H9 (cell line): ENCODE measurements around the gene PRDM11. TPM values are rescaled to one million over a fixed set of nuclear protein-coding genes. Genes with fewer than 3 reads are reported as not detected.

Source experiments
- DNase-seq: peaks from one replicate; pipeline ENCODE4 v3.0.0-alpha.2; 2017
- H2AFZ ChIP-seq: one replicate; pipeline ENCODE4 v1.6.1; 2013; ENCODE audit warnings: mild to moderate bottlenecking, low read length, control low read depth, moderate library complexity
- H2AK5ac ChIP-seq: 2 replicates; pipeline ENCODE4 v1.6.1; 2013; ENCODE audit warnings: low read length, control low read depth, mixed read lengths; ENCODE audit not compliant: insufficient read length
- H2BK120ac ChIP-seq: one replicate; pipeline ENCODE4 v1.6.1; 2013; ENCODE audit warnings: low read depth, mild to moderate bottlenecking, low read length, control low read depth, inconsistent platforms; ENCODE audit not compliant: poor library complexity, severe bottlenecking
- H2BK12ac ChIP-seq: 2 replicates; pipeline ENCODE4 v1.6.1; 2013; ENCODE audit warnings: low read length, control low read depth, mixed read lengths, low read depth; ENCODE audit not compliant: insufficient read length
- H2BK15ac ChIP-seq: 2 replicates; pipeline ENCODE4 v1.6.1; 2013; ENCODE audit warnings: low read depth, low read length, control low read depth
- H2BK20ac ChIP-seq: one replicate; pipeline ENCODE4 v1.6.1; 2013; ENCODE audit warnings: low read depth, mild to moderate bottlenecking, low read length, control low read depth, inconsistent platforms; ENCODE audit not compliant: poor library complexity, severe bottlenecking
- H2BK5ac ChIP-seq: 2 replicates; pipeline ENCODE4 v1.6.1; 2013; ENCODE audit warnings: low read length, control low read depth, mixed read lengths; ENCODE audit not compliant: insufficient read length
- H3K14ac ChIP-seq: 2 replicates; pipeline ENCODE4 v1.6.1; 2013; ENCODE audit warnings: low read length, control low read depth; ENCODE audit not compliant: insufficient read depth
- H3K18ac ChIP-seq: 2 replicates; pipeline ENCODE4 v1.6.1; 2013; ENCODE audit warnings: low read depth, mild to moderate bottlenecking, mixed read lengths, low read length, control low read depth; ENCODE audit not compliant: insufficient read length
- H3K23ac ChIP-seq: 2 replicates; pipeline ENCODE4 v1.6.1; 2013; ENCODE audit warnings: low read length, control low read depth, mixed read lengths, low read depth; ENCODE audit not compliant: insufficient read length
- H3K23me2 ChIP-seq: 2 replicates; pipeline ENCODE4 v1.6.1; 2013; ENCODE audit warnings: low read depth, mild to moderate bottlenecking, mixed read lengths, low read length, control low read depth; ENCODE audit not compliant: insufficient read length, poor library complexity, severe bottlenecking
- H3K27ac ChIP-seq: 2 replicates; pipeline ENCODE4 v1.5.1; 2013; ENCODE audit warnings: low read length, control low read depth, mixed read lengths, low read depth; ENCODE audit not compliant: insufficient read length
- H3K27me3 ChIP-seq: 2 replicates; pipeline ENCODE4 v1.6.1; 2013; ENCODE audit warnings: low read length, control low read depth, inconsistent platforms; ENCODE audit not compliant: insufficient read depth
- H3K4ac ChIP-seq: 2 replicates; pipeline ENCODE4 v1.6.1; 2013; ENCODE audit warnings: low read depth, mild to moderate bottlenecking, control low read depth, inconsistent platforms, low read length, moderate library complexity
- H3K4me1 ChIP-seq: 2 replicates; pipeline ENCODE4 v1.6.1; 2013; ENCODE audit warnings: low read length, control low read depth, inconsistent platforms; ENCODE audit not compliant: insufficient read depth
- H3K4me2 ChIP-seq: 2 replicates; pipeline ENCODE4 v1.6.1; 2013; ENCODE audit warnings: low read length, control low read depth, mixed read lengths; ENCODE audit not compliant: insufficient read length, insufficient read depth
- H3K56ac ChIP-seq: 2 replicates; pipeline ENCODE4 v1.6.1; 2013; ENCODE audit warnings: low read depth, mild to moderate bottlenecking, mixed read lengths, low read length, control low read depth; ENCODE audit not compliant: insufficient read length
- H3K79me1 ChIP-seq: 2 replicates; pipeline ENCODE4 v1.6.1; 2013; ENCODE audit warnings: low read depth, mild to moderate bottlenecking, moderate library complexity, low read length, control low read depth, inconsistent platforms; ENCODE audit not compliant: insufficient read depth, poor library complexity, severe bottlenecking
- H3K79me2 ChIP-seq: 2 replicates; pipeline ENCODE4 v1.6.1; 2013; ENCODE audit warnings: low read length, control low read depth, inconsistent platforms; ENCODE audit not compliant: insufficient read depth
- H3K9ac ChIP-seq: 2 replicates; pipeline ENCODE4 v1.6.1; 2013; ENCODE audit warnings: low read length, control low read depth, mixed read lengths; ENCODE audit not compliant: insufficient read length; ENCODE audit errors: extremely low read depth
- H3K9me3 ChIP-seq: one replicate; pipeline ENCODE4 v1.6.1; 2013; ENCODE audit warnings: low read depth, low read length, inconsistent platforms; ENCODE audit not compliant: control insufficient read depth
- H3T11ph ChIP-seq: one replicate; pipeline ENCODE4 v1.6.1; 2013; ENCODE audit warnings: mild to moderate bottlenecking, low read length, control low read depth, inconsistent platforms
- H4K20me1 ChIP-seq: one replicate; pipeline ENCODE4 v1.6.1; 2013; ENCODE audit not compliant: control insufficient read depth, insufficient read length, insufficient read depth
- H4K5ac ChIP-seq: 2 replicates; pipeline ENCODE4 v1.6.1; 2013; ENCODE audit warnings: low read depth, mild to moderate bottlenecking, mixed read lengths, low read length, control low read depth; ENCODE audit not compliant: insufficient read length
- H4K8ac ChIP-seq: replicated peaks from 2 replicates; pipeline ENCODE4 v1.6.1; 2013; ENCODE audit warnings: low read length, control low read depth, mixed read lengths, low read depth; ENCODE audit not compliant: insufficient read length
- H4K91ac ChIP-seq: 2 replicates; pipeline ENCODE4 v1.6.1; 2013; ENCODE audit warnings: low read depth, mild to moderate bottlenecking, moderate library complexity, mixed read lengths, low read length, control low read depth; ENCODE audit not compliant: insufficient read length
- H3K27ac Mint-ChIP-seq, 3 experiments: 2 replicates in 2 of 3; 3 replicates in 1 of 3; pipeline ENCODE4 v1.8.0; 2020 to 2021; ENCODE audit warnings: mixed read lengths in 3 of 3, mild to moderate bottlenecking in 1 of 3, moderate library complexity in 1 of 3
- H3K27me3 Mint-ChIP-seq: 2 replicates; pipeline ENCODE4 v1.8.0; 2021; ENCODE audit warnings: low read depth, mild to moderate bottlenecking, moderate library complexity, mixed read lengths
- H3K36me3 Mint-ChIP-seq, 3 experiments: 2 replicates in 2 of 3; 3 replicates in 1 of 3; pipeline ENCODE4 v1.8.0; 2020 to 2021; ENCODE audit warnings: low read depth in 3 of 3, mixed read lengths in 3 of 3; ENCODE audit not compliant: insufficient read depth in 1 of 3
- H3K4me1 Mint-ChIP-seq, 2 experiments: 2 replicates each; pipeline ENCODE4 v1.8.0; 2020; ENCODE audit warnings: mixed read lengths in 2 of 2
- H3K4me3 Mint-ChIP-seq, 2 experiments: 2 replicates in 1 of 2; 3 replicates in 1 of 2; pipeline ENCODE4 v1.8.0; 2020 to 2021; ENCODE audit warnings: mild to moderate bottlenecking in 2 of 2, mixed read lengths in 2 of 2, moderate library complexity in 1 of 2
- H3K9me3 Mint-ChIP-seq, 2 experiments: 2 replicates in 1 of 2; 3 replicates in 1 of 2; pipeline ENCODE4 v1.8.0; 2020; ENCODE audit warnings: mild to moderate bottlenecking in 2 of 2, mixed read lengths in 2 of 2, moderate library complexity in 1 of 2
- WGBS: extraction: QIAGEN DNeasy Blood & Tissue Kit; methylation state at CpG from one replicate; pipeline ENCODE4 v1.1.7; 2013; ENCODE audit warnings: missing lambda C conversion rate, low lambda C conversion rate, mixed read lengths; ENCODE audit not compliant: insufficient read length; ENCODE audit errors: extremely low coverage; 5-methylcytosine and 5-hydroxymethylcytosine counted together
- total RNA-seq: library from RNA; stranded (reverse); gene quantifications from 2 replicates; pipeline ENCODE4 v1.2.1, GENCODE V29; 2021
- TF ChIP-seq, protein P1 (sequence below): fragments of 200-600 bp; sonication (generic); conservative IDR thresholded peaks from 3 replicates; pipeline ENCODE4 v1.8.0; 2021; ENCODE audit warnings: antibody characterized with exemption, mild to moderate bottlenecking

The PRDM11 gene
- total RNA-seq, 1 experiment from 2014 or later = 11.5 TPM

DNA sequence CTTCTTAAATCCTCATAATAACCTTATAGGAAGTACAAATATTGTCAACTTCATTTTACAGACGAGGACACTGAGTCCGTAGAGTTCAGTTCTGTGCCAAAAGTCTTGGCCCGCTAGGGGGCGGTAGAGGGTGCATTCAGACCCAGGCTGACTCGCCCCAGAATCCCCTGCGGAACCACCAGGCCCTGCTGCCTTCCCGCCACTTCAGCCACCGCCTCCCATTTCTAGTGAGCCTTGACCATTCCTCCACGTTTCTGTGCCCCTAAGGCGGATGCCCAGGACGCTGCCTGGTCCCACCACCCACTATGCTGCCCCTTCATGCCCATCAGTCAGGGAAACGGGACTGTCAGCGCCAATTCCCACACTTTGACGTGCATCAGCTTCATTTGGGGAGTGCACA lies 120.6 kb downstream of the PRDM11 start:
- no peak overlapping the region for H3K4ac ChIP-seq
- no peaks in the 10 kb centered on the region for H3K79me2 ChIP-seq
- peak; percentile 78 for DNase-seq
- H3K4me2 ChIP-seq = no peak overlapping the region
- no peaks in the 10 kb centered on the region for H3K27me3 ChIP-seq
- Mint-ChIP-seq H3K9me3 (no peaks in the 10 kb centered on the region), H3K27ac (no peak overlapping the region), H3K4me1 (peaks cover 0 to 4% of the 10 kb centered on the region in 2 experiments; a peak in 2 of 4 replicates), H3K36me3 (no peaks in the 10 kb centered on the region), H3K4me3 (no peak overlapping the region), H3K27me3 (peaks cover 29% of the 10 kb centered on the region)
- no peak overlapping the region for H2BK5ac ChIP-seq
- no peak overlapping the region for H3T11ph ChIP-seq
- no peak overlapping the region for H2BK15ac ChIP-seq
- no peak overlapping the region for H4K91ac ChIP-seq
- no peak overlapping the region for H2BK120ac ChIP-seq
- H3K23ac ChIP-seq = no peak overlapping the region
- H3K9me3 ChIP-seq = no peaks in the 10 kb centered on the region
- WGBS = no CpG with 5 or more reads among the region's 14 CpGs
- no peak overlapping the region for H3K56ac ChIP-seq
- H3K4me1 ChIP-seq = no peaks in the 10 kb centered on the region
- no peak overlapping the region for H3K9ac ChIP-seq
- H4K20me1 ChIP-seq = no peaks in the 10 kb centered on the region
- no peak overlapping the region for H4K8ac ChIP-seq
- H3K79me1 ChIP-seq = no peaks in the 10 kb centered on the region
- no peak overlapping the region for H2BK20ac ChIP-seq
- no peak overlapping the region for H3K14ac ChIP-seq
- no peak overlapping the region for H3K27ac ChIP-seq
- no peak overlapping the region for H2AK5ac ChIP-seq
- H4K5ac ChIP-seq = no peak overlapping the region
- TF ChIP-seq, protein P1, sequence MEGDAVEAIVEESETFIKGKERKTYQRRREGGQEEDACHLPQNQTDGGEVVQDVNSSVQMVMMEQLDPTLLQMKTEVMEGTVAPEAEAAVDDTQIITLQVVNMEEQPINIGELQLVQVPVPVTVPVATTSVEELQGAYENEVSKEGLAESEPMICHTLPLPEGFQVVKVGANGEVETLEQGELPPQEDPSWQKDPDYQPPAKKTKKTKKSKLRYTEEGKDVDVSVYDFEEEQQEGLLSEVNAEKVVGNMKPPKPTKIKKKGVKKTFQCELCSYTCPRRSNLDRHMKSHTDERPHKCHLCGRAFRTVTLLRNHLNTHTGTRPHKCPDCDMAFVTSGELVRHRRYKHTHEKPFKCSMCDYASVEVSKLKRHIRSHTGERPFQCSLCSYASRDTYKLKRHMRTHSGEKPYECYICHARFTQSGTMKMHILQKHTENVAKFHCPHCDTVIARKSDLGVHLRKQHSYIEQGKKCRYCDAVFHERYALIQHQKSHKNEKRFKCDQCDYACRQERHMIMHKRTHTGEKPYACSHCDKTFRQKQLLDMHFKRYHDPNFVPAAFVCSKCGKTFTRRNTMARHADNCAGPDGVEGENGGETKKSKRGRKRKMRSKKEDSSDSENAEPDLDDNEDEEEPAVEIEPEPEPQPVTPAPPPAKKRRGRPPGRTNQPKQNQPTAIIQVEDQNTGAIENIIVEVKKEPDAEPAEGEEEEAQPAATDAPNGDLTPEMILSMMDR = peak; percentile 92
- no peak overlapping the region for H3K18ac ChIP-seq
- no peaks in the 10 kb centered on the region for H3K23me2 ChIP-seq
- H2AFZ ChIP-seq = no peak overlapping the region
- no peak overlapping the region for H2BK12ac ChIP-seq
